ENCODE data around the gene MUC20.
A peak's percentile ranks its signal among the peaks of the same experiment; 100 is the strongest.
"Not testable (repeated sequence)": the region's sequence is repeated elsewhere in the genome, so short reads cannot be mapped to it uniquely, and the experiment has no call there.

The MUC20 gene

GRCh38 chr3:195770841-195771645 is 50.3 kb downstream of the MUC20 start:
- not testable (repeated sequence) for DNase-seq (ENCODE audit: low spot score)

GRCh38 chr3:195771646-195772300 is 51.0 kb downstream of the MUC20 start:
- no peak for DNase-seq (ENCODE audit: low spot score)

GRCh38 chr3:195773956-195774537 is 53.3 kb downstream of the MUC20 start:
- DNase-seq (ENCODE audit: low spot score): no peak

GRCh38 chr3:195774917-195775316 is 54.1 kb downstream of the MUC20 start:
- DNase-seq (ENCODE audit: low spot score): peak; percentile 18

- no peak for DNase-seq (ENCODE audit: low spot score)
These were observed 57.2 kb downstream of the MUC20 start for GRCh38 chr3:195777975-195778374.

- not testable (repeated sequence) for DNase-seq (ENCODE audit: low spot score)
These were observed 60.5 kb downstream of the MUC20 start for GRCh38 chr3:195781236-195781635.

Data from RKO (cell line).